ENCODE data around the gene EXOC6B.

EXOC6B gene

DNA sequence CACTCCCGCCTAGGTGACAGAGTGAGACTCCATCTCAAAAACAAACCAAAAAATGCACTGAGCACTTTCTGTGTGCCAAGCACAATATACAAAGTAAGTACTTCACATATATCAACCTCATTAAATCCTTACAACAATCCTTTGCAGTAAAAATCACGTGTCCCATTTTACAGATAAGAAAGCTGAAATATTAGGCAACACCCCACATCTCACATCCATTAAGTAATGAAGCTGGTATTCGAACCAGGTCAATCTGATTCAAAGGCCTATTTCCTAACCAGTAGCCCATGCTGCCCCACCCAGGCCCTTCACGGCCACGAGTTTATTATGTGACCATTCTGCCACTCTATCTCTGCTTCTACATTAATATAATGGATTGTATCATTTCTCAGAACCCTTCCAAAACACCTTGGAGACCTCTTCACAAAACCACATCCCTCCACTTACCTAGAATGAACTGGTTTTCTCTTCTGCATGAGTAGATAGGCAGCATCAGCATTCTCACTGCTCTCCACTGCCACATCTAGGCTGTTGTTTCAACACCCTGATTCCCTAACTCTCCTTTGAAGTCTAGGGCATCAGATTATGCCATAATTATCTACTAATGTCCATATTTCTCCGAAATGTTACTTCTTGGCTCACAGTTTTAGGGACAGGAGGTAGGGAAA is 3.1 kb upstream of the EXOC6B start:
- no peak for DNase-seq

- no peak for DNase-seq
Measured at GRCh38 chr2:72827966-72828646, 2.3 kb upstream of the EXOC6B start.

- no peak for DNase-seq
Measured at GRCh38 chr2:72827487-72827886, 1.7 kb upstream of the EXOC6B start.

DNA sequence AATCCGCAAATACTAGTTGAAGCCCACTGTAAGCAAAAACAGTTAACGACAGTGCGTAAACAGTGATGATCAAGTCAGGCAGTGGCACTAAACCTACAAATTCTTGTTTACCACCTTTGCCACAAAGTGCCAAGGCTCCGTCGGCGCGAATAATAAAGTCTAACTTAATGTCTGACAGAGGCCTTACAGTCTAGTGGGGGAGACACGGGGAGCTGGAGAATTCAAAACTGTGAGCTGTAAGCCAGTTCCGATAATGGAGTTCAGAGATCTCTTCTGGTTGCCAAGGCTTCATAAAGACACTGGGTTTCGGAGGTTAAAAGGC is 284 bp upstream of the EXOC6B start:
- no peak for DNase-seq

- DNase-seq: no peak
Measured at GRCh38 chr2:72824224-72824842, 1.5 kb downstream of the EXOC6B start.

DNA sequence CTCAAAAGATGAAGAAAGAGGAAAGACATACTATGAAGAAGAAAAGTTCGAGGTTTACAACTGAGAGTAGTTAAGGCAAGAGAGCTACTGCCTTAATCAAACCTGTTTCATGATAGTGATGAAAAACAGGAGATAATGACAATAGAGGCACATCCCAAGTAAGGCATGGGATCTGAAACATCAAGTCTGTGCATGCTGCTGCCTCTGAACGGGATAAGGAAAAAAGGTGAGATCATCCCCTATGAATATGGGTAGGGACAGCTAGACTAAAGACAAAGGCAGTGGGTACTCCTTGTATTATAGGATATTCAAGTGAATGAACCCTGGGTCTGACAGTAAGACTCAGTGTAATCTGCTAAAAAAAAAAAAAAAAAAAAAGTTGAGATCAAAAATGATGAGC is 3.0 kb downstream of the EXOC6B start:
- DNase-seq: no peak

DNA sequence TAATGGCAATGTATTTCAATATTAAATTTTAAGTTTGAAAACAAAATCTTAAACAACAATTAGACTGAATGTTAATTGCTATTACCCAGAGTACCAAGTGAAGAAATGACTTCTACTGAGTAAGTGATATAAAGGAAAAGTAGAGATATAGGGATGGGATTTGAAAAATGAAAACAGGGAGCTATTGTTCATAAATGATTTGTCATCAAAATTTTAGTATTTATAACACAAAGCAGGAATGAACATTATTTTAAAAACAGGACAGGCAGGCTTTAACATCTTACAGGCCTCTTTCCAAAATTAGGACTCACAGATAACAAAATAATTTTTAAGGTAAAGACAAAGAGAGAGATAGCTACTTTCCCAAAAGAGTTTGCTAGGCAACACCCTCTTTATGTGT is 3.9 kb downstream of the EXOC6B start:
- DNase-seq: no peak

- DNase-seq: no peak
Measured at GRCh38 chr2:72821118-72821517, 4.7 kb downstream of the EXOC6B start.

GRCh38 chr2:72819501-72819900 is 6.3 kb downstream of the EXOC6B start:
- DNase-seq: no peak

DNA sequence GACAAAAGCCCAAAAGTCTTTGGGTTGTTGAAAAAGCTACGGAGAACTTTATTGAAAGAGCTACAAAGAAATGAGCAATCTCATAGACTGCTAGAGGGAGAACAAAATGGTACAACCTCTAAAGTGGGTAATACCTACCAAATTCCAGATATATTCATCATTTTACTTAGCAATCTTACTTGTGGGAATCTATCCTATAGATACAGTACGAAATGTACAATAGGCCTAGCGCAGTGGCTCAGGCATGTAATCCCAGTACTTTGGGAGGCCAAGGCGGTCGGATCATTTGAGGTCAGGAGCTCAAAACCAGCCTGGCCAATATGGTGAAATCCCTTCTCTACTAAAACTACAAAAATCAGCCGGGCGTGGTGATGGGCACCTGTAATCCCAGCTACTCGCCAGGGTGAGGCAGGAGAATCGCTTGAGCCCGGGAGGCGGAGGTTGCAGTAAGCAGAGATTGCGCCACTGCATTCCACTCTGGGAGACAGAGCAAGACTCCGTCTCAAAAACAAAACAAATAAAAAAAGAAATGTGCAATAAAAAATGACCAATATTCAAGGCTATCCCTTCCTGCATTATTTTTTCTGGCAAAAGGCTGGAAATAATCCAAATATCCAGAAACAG is 10.1 kb downstream of the EXOC6B start:
- no peak for DNase-seq

DNA sequence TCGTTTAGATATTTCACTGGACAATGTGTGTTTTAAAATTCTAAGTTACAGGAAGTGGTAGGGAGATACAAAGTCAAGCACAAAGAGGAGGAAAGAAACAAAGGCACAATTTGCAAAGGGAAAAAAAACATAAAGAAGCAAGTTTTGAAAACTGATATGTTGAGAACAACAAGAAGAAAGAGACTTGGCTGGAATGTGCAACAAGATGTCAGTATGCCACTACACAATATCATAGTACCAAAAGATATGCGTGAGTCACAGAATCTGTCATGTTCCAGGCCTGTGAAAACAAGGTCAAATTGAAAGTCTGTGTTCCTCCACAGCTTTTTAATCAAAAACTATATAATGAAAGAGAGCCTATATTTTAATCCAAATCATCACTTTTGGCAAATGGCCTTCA is 12.0 kb downstream of the EXOC6B start:
- no peak for DNase-seq

GRCh38 chr2:72810165-72810564 is 15.7 kb downstream of the EXOC6B start:
- no peak for DNase-seq

GRCh38 chr2:72809095-72809494 is 16.7 kb downstream of the EXOC6B start:
- DNase-seq: no peak

GRCh38 chr2:72806280-72806945 is 19.4 kb downstream of the EXOC6B start:
- no peak for DNase-seq

DNA sequence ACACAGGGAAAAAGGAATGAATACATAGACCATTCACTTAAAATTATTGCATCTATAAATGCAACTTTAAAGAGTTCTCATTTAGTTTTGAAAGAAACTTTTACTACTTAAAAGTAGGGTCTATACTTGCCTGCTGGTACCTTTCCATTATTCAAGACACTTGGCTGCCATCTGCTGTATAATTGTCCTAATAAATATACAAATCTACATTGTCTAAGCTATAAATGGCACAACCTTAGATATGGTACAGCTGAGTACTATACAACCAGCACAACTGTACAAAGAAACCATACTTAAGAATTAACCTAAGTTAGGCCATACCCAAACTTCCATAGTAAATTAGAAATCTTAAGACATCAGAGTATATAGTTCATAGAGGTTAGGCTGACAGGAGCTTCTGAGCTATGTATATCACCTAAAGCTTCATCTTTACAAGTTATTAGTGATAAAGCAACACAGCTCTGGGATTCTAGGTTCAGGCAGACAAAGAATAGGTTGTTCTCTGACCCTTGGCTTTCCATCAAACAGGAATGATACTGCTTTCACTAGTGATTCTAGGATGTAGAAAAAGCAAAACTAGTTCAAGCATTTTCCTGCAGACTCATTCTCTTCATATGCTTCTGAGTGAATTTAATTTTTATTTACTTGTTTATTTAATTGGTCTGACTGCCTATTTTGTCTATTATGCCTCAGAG is 22.1 kb downstream of the EXOC6B start:
- DNase-seq: no peak

DNA sequence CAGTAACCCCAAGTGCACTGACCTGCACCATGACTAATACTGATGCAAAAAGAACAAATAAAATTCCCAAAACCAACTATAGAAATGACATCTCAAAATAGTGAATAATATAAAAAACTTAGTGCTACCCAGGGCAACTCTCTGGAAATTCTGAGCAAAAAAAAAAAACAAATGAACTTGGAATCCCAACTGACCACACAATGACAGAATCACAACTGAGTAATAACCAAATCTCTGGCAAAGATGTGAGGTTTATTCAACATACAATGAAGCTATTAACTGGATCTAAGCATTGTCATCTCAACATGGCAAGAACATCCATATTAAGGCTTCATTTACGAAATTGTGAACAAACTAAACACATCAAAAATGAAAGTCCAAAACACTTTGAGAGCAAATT is 22.7 kb downstream of the EXOC6B start:
- no peak for DNase-seq

GRCh38 chr2:72800492-72800891 is 25.3 kb downstream of the EXOC6B start:
- no peak for DNase-seq

DNA sequence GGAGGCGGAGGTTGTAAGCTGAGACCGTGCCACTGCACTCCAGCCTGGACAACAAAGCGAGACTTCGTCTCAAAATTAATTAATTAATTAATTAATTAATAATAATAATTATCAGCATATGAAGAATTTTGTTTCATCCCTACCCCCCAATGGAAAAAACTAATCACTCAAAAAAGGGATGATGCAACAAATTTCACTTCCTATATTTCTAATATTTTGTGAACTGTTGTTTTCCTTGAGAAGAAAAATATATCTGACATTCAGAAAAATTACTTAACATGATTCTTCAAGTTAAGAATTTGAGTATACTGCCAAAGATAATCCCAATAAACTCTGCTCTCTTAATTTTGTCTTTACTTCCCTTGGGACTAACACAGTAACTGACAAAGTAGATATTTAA is 28.1 kb downstream of the EXOC6B start:
- no peak for DNase-seq

- no peak for DNase-seq
Measured at GRCh38 chr2:72796766-72797165, 29.1 kb downstream of the EXOC6B start.

- no peak for DNase-seq
Measured at GRCh38 chr2:72794572-72794971, 31.3 kb downstream of the EXOC6B start.

DNA sequence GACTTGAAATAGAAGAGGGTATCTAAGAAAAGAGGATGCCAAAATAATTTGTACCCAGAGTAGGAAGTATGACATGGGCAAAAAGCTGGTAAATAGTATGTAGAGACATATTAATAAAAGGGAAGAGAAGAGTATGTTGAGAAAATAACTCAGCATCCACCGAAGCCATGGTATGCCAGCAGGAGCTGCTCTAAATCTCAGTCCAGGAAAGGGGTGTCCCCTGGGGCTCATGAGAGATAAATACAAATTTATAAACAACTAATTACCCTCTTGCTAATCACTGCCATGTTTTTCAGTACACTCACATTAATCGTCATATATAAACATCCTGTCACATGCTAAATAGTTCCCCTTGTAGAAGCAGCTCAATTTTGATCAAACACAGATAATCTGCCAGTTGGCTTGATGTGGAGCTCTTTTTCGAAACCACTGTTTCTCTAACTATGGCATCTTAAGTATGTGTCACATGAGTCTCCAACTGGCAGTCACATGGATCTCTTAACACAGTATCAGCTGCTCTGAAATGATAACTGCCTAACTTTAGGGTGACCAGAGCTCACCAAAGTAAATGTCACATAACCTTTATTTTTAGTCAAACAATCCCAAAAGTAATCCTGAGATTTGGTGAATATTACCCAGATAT is 31.9 kb downstream of the EXOC6B start:
- no peak for DNase-seq

DNA sequence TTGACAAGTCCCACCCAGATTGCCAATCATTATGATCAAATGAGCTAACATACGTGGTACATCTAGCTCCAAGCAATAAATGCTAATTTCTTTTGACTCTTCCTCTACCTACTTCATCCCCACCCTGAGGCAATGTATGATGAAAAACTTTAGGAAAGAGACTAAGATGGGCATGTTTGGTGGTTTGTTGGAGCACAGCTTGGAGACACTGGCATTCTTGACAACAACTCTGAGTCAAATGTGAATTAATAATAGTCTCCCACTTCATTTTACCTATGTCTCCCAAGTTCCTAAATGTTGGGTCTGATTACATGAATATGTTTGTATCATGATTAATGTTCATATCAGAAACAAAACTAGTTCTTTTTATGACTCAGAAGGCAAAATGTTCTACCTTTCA is 36.6 kb downstream of the EXOC6B start:
- no peak for DNase-seq

DNA sequence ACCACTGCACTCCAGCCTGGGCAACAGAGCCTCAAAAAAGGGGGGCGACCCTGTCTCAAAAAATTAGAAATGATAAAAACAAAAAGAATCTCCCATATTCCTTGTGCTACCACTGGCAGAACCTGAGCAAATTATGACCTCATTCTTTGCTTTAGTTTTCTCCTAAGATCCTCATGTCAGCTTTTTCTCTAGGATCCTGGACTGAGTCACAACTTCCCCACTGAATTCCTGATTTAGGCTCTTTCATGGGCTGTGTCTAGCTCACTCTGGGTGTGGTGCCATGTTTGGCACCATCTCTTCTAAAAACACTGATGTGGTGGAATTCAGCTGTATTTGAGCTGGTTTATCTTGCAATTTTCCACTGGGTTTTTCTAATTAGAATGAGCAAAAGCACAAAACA is 37.1 kb downstream of the EXOC6B start:
- DNase-seq: no peak
